ENCODE results near the gene ZBP1.

ZBP1 gene

GRCh38 chr20:57558614-57559288 lies 61.5 kb downstream of the ZBP1 start:
- DNase-seq (ENCODE audit: low read depth, low spot score) = no peak

GRCh38 chr20:57557926-57558613 lies 62.2 kb downstream of the ZBP1 start:
- no peak for DNase-seq (ENCODE audit: low read depth, low spot score)

GRCh38 chr20:57556980-57557274 lies 63.3 kb downstream of the ZBP1 start:
- no peak for DNase-seq (ENCODE audit: low read depth, low spot score)

- no peak for DNase-seq (ENCODE audit: low read depth, low spot score)
Observed at GRCh38 chr20:57555457-57556184, 64.6 kb downstream of the ZBP1 start.

Data from activated CD4-positive, CD25-positive, alpha-beta regulatory T cell treated with anti-CD3 and anti-CD28 coated beads, Interleukin-2, amount 50 U/mL, for 16 hours (primary cell).